Dermis blood vessel endothelial cell (primary cell): ENCODE data around the gene CCL13. TPM values are rescaled to one million over a fixed set of nuclear protein-coding genes. Genes with fewer than 3 reads are reported as not detected.

Experiments
- DNase-seq: peaks from one replicate; pipeline ENCODE4 v3.0.0; 2010
- total RNA-seq: library from RNA; depleted of rRNA; stranded (reverse); fragments of >200 nt; gene quantifications from 2 replicates; pipeline ENCODE4 v1.2.3, GENCODE V29; 2014

The CCL13 gene
- total RNA-seq, 1 donor from 2014 or later = not detected

DNA sequence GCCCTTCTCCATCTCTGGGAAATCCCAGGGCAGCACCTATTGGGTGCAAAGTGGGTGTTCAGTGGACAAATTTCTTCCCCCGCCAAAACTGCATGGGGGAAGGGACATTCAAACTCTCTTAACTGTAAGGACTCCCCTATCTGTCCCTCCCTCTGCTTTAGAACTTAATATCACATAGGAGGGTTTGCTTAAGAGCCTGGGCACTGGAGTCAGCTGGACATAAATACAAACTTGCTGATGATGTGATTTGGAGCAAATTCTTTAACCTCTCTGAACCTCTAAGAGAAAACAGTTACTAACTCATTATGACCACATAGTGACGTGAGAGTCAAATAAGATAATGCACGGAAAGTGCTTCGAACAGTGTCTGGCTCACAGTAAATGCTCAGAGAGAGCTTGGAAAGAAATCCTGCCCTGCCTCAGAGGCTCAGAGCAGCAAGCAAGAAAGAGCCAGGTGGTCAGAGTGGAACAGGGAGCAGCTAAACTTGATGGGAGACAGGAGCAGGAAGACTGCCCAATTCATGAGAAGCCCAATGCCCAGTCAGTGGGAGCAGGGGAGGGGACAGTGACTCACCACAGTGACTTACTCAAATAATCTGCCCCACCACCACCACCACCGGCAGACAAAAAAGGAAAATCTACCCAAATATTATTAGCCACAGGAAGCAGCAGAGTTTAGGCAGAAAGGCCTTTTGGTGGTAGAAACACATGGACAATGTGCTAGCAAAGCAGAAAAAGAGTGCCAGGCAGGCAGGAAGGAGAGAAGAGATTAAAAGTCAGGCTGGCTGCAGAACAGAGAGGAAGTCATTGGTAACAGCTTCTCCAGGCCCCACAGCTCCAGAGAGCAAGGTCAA lies 30.6 kb downstream of the CCL13 start:
- DNase-seq = peak; percentile 55

DNA sequence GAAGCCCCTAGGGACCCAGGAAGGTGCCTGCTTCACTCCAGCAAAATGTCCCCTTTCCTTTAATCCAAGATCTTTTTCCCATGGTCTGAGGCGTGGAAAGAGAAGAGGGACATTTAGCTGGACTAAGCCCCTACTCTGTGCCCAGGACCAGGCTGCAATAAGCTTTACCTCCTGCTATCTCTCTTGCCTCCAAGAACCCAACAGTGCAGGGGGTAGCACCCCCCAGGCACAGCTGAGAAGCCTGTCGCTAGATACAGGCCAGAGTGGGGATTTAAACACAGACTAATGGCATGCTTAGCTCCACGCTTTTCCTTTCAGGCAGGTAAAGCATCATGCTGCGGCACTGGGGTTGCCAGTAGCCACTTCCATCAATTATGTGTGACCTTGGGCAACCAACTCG lies 31.3 kb downstream of the CCL13 start:
- DNase-seq = no peak

DNA sequence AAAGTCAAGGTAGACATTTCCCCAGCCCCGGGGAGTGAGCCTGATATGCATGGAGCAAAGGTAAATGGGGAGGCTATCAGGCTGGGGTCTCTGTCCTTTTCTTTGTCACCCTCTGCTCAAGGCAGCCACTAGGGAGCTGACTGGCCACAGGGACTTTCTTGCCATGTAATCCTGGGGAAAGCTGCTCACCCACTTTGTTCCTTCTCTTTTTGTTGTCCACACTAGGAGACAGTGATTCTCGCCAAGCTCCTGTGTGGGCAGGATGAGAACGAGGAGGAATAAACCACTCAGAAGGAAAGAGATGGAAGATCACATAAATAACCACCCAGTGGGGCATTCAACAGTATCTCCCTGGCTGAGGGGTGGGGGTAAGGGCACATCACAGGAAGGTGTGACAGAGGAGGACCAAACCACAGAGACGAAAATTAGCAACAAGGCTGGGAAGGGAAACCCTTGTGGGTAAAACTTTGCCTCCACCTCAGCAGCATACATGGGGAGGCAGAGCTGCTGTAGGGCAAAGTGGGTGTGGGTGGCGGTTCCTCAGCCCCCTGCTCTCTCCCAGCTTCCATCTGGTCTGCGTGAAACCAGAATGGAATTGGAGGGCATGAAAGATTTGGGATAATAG lies 33.0 kb downstream of the CCL13 start:
- DNase-seq = no peak

DNA sequence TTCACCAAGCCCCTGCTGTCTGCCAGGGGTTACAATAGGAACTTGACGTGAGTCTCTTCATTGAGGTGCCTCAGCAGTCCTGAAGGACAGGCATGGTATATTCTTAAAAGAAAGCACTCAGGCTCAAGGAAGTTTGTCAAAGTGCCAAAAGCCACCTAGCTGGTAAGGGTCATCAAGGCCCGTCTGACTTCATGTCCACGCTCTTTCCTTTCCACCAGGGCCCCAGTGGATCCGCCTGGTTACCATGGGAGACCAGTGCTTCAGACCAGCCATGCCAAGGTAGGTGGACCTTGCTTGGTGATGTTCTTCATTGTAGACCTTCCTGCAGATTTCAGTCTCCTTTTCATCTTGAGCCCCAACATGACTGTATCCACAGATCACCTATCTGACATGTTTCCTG lies 34.4 kb downstream of the CCL13 start:
- no peak for DNase-seq

DNA sequence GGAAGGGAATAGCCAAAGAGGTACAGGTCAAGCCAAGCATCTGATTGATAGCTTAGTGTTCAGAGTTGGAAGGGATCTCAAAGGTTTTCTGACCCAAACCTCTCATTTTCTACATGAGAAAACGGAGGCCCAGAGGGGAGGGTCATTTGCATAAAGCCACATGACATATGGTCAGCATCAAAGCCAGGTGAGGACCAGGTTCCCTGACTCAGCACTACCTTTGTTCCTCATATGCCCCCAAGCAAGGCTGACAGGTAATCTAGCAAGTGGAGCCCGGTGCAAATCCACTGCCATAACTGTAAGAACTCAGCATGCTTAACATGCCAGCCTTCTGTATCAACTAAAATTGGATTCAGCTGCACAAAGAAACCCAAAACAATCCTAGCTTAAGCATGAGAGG lies 35.0 kb downstream of the CCL13 start:
- DNase-seq = no peak

- DNase-seq = no peak
Measured at GRCh38 chr17:34393401-34393800, 37.1 kb downstream of the CCL13 start.

- no peak for DNase-seq
Measured at GRCh38 chr17:34397265-34397664, 41.0 kb downstream of the CCL13 start.

- no peak for DNase-seq
Measured at GRCh38 chr17:34398990-34399389, 42.7 kb downstream of the CCL13 start.

GRCh38 chr17:34399725-34400124 lies 43.4 kb downstream of the CCL13 start:
- no peak for DNase-seq

DNA sequence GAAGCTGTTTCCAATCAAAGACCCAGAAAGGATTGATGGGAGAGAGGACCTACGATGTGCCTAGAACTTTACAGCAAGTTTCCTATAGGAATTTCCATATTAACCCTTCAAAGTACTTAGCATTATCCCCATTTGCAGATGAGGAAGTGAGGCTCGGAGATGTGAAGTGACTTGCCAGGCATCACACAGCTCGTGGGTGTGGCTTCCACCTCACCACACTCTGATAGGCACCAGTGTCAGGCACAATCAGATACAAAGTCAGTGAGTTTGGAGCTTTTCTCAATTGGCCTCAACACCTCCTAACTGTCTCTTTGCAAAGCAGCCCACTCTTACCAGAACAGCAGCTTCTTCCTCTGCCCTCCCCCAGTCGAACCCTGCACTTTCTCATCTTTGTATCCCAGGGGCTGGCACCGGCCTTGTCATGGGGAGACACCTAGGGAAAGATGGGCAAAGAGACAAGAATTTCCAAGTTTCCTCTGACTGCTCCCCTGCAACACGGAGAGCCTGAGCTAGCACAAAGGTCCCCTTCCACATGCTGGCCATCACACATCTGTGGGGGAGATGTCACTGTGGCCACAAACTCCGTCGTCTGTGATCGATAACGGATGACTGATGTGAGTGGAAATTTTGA lies 44.1 kb downstream of the CCL13 start:
- DNase-seq = no peak

DNA sequence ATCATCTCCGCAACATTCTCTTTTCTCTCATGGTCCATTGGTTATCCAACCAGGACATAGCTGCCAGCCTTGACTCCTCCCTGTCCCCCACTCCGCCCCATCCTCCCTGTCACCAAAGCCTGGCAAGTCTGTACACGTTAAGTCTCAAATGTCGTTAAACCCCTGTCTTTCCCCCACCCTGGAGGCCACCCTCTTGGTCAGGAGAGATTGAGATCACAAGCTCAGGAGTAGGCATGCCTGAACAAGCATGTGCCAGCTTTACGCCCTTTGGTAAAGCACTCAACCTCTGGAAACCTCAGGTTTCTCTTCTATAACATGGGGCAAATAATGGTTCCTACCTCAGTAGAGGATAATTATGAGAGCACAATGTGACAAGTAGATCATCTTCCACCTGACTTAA lies 44.9 kb downstream of the CCL13 start:
- DNase-seq = no peak

DNA sequence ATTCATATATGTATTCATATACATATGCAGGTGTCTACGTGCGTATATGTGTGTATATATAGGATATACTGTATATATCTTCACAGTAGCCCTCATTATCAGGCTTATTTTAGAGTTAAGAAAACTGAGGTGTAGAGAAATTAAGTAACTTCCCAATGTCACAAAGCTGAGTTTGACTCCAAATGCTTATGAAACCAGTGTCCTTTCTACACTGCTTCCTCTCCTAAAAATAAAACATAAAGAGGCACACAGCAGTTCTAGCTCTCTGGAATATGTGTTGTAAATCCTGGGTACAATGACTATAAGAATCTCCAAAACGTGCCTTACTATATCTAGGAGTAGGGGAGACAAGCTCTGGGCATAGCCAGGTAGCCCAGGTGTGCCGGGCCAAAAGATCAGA lies 46.7 kb downstream of the CCL13 start:
- no peak for DNase-seq

GRCh38 chr17:34406226-34406625 lies 49.9 kb downstream of the CCL13 start:
- no peak for DNase-seq

Other genes starting within 250 kb of the CCL13 start
- 84.3 and 218 TPM in 2 replicates for gene CCL2, start 101.2 kb upstream of the CCL13 start, total RNA-seq
- 0.23 TPM in 1 of 2 replicates, not detected in the other for gene CCL7, start 86.3 kb upstream of the CCL13 start, total RNA-seq
- not detected in 2 replicates for gene CCL11, start 70.7 kb upstream of the CCL13 start, total RNA-seq
- 0.05 and 0.17 TPM in 2 replicates for gene CCL8, start 37.0 kb upstream of the CCL13 start, total RNA-seq
- not detected in 2 replicates for gene CCL1, start 6.8 kb downstream of the CCL13 start, total RNA-seq
- not detected in 2 replicates for gene TMEM132E, start 223.1 kb downstream of the CCL13 start, total RNA-seq